ENCODE results near the gene FAM228A. TPM values are rescaled to one million over a fixed set of nuclear protein-coding genes. Genes with fewer than 3 reads are reported as not detected.

FAM228A gene
- 2.0 and 2.6 TPM in 2 replicates for polyA plus RNA-seq

DNA sequence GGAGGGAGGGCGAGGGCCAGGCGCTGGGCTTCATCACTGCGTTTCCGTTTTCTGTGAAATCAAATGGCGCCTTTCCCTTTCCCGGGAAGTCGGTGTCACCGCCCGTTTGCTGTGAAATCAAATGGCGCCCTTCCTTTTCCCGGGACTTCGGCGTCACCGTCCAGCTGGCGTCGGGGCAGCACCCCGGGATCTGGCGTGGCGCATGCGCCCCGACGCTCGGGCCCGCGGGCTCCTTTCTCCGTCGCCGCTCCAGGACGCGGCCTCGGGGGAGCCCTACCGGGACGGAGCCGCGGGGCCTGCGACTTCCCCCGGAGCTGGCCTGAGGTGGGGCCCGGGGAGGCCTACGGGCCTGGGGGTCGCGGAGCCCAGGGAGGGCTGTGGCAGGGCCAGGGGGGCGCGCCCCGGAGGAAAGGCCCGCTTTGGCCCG lies at the start of gene FAM228A:
TSS of gene FAM228A (plus strand) at position 203 of the 427 bp plus-strand sequence. CDS start 428 bp downstream, outside the sequence.

Other genes with a start within 250 kb of the FAM228A start
- 4.3 and 6.7 TPM in 2 replicates for gene ATAD2B, start 247.9 kb upstream of the FAM228A start, polyA plus RNA-seq
- 2.8 TPM in 2 replicates for gene UBXN2A, start 234.6 kb upstream of the FAM228A start, polyA plus RNA-seq
- not detected in 2 replicates for gene MFSD2B, start 165.0 kb upstream of the FAM228A start, polyA plus RNA-seq
- gene WDCP, start 127.7 kb upstream of the FAM228A start, polyA plus RNA-seq = 3.3 and 16.1 TPM in 2 replicates
- 4.2 and 15.0 TPM in 2 replicates for gene FKBP1B, start 125.3 kb upstream of the FAM228A start, polyA plus RNA-seq
- 245 and 276 TPM in 2 replicates for gene SF3B6, start 98.7 kb upstream of the FAM228A start, polyA plus RNA-seq
- gene TP53I3, start 90.2 kb upstream of the FAM228A start, polyA plus RNA-seq = 0.24 and 1.3 TPM in 2 replicates
- 0.43 TPM in 1 of 2 replicates, not detected in the other for gene PFN4, start 51.7 kb upstream of the FAM228A start, polyA plus RNA-seq
- gene FAM228B, start 51.6 kb upstream of the FAM228A start, polyA plus RNA-seq = 26.9 and 31.4 TPM in 2 replicates
- gene ITSN2, start 185.5 kb downstream of the FAM228A start, polyA plus RNA-seq = 23.4 and 32.5 TPM in 2 replicates